B cell (primary cell): ENCODE data around the gene KIRREL3. TPM values are rescaled to one million over a fixed set of nuclear protein-coding genes. Genes with fewer than 3 reads are reported as not detected.

Experiments used
- ATAC-seq: fragments of 200-7000 bp; cut with Tn5 transposase; one replicate; pipeline ENCODE4 v1.10.0; 2021; ENCODE audit warnings: low read depth, mild to moderate bottlenecking, moderate number of reproducible peaks, moderate library complexity
- CTCF ChIA-PET: fragments of 350-600 bp; sonication (Branson Sonifier 250); formaldehyde crosslinking; loops from one replicate; lab custom pipeline; 2021; ENCODE audit warnings: antibody characterized with exemption, inconsistent platforms; lab: Charles Lee
- POLR2A ChIA-PET: fragments of 350-600 bp; sonication (Branson Sonifier 250); formaldehyde crosslinking; loops from one replicate; lab custom pipeline; 2021; ENCODE audit warnings: antibody characterized with exemption; lab: Charles Lee
- DNase-seq: peaks from one replicate; pipeline ENCODE4 v3.0.0; 2013
- H2AFZ ChIP-seq: 2 replicates; pipeline ENCODE4 v1.6.1; 2012; ENCODE audit warnings: mild to moderate bottlenecking, low read depth, low read length; ENCODE audit not compliant: insufficient read depth, poor library complexity, severe bottlenecking
- H3K27ac ChIP-seq, 2 donors: 1 replicate in 1 of 2; 2 replicates in 1 of 2; pipeline ENCODE4 v1.5.1; 2012 to 2013; ENCODE audit warnings: low read length in 2 of 2, mild to moderate bottlenecking in 2 of 2, moderate library complexity in 1 of 2
- H3K27me3 ChIP-seq, 4 experiments: fragments of 200-600 bp in 1 of 4; sonication (generic) in 1 of 4; replicated peaks in 1 of 4; 1 replicate in 2 of 4; 2 replicates in 2 of 4; pipeline versions ENCODE4 v1.6.1 to v1.7.0; 2013 to 2016; ENCODE audit warnings: low read length in 3 of 4, mild to moderate bottlenecking in 2 of 4, mixed read lengths in 1 of 4, moderate library complexity in 1 of 4; ENCODE audit not compliant: insufficient read depth in 4 of 4, control insufficient read depth in 3 of 4; ENCODE audit errors: control extremely low read depth in 1 of 4
- H3K36me3 ChIP-seq, 2 experiments: replicated peaks in 1 of 2; 1 replicate in 1 of 2; 2 replicates in 1 of 2; pipeline versions ENCODE4 v1.6.1 to v1.7.1; 2013; ENCODE audit warnings: low read length in 1 of 2; ENCODE audit not compliant: insufficient read depth in 2 of 2, control insufficient read depth in 1 of 2; ENCODE audit errors: control extremely low read depth in 1 of 2, extremely low read depth in 1 of 2
- H3K4me1 ChIP-seq, 2 donors: fragments of 200-600 bp in 1 of 2; sonication (generic) in 1 of 2; 1 replicate in 1 of 2; 2 replicates in 1 of 2; pipeline versions ENCODE4 v1.5.1 to v1.6.1; 2013 to 2017; ENCODE audit warnings: low read length in 2 of 2; ENCODE audit not compliant: control insufficient read depth in 2 of 2, insufficient read depth in 2 of 2
- H3K4me2 ChIP-seq: replicated peaks from 2 replicates; pipeline ENCODE3; 2012; ENCODE audit warnings: mild to moderate bottlenecking, low read depth, low read length; ENCODE audit not compliant: poor library complexity, severe bottlenecking
- H3K4me3 ChIP-seq, 5 experiments: fragments of 200-600 bp in 1 of 5; sonication (generic) in 1 of 5; 1 replicate in 3 of 5; 2 replicates in 2 of 5; pipeline versions ENCODE4 v1.5.1 to v1.7.0; 2011 to 2016; ENCODE audit warnings: low read length in 4 of 5, mild to moderate bottlenecking in 4 of 5, low read depth in 2 of 5, control low read depth in 1 of 5, moderate library complexity in 1 of 5; ENCODE audit not compliant: insufficient read depth in 1 of 5; ENCODE audit errors: control extremely low read depth in 1 of 5, extremely low read depth in 1 of 5
- H3K79me2 ChIP-seq: fragments of 200-600 bp; sonication (generic); one replicate; pipeline ENCODE4 v1.6.0; 2016; ENCODE audit warnings: low read length; ENCODE audit not compliant: control insufficient read depth, insufficient read depth
- H3K9ac ChIP-seq: fragments of 200-600 bp; sonication (generic); 2 replicates; pipeline ENCODE4 v1.6.1; 2017; ENCODE audit warnings: mild to moderate bottlenecking, low read length, moderate library complexity
- H3K9me3 ChIP-seq, 3 donors: one replicate each; pipeline versions ENCODE4 v1.6.1 to v1.7.1; 2013; ENCODE audit warnings: low read length in 2 of 3; ENCODE audit not compliant: control insufficient read depth in 2 of 3, insufficient read depth in 1 of 3; ENCODE audit errors: control extremely low read depth in 1 of 3
- H4K20me1 ChIP-seq: 2 replicates; pipeline ENCODE4 v1.6.0; 2012; ENCODE audit warnings: mild to moderate bottlenecking, low read length; ENCODE audit not compliant: insufficient read depth, control insufficient read depth, poor library complexity, severe bottlenecking
- H3K27ac Mint-ChIP-seq: one replicate; pipeline ENCODE4 v1.8.0; 2021; ENCODE audit warnings: mixed read lengths
- H3K27me3 Mint-ChIP-seq: one replicate; pipeline ENCODE4 v1.8.0; 2021; ENCODE audit warnings: mixed read lengths
- H3K4me1 Mint-ChIP-seq: one replicate; pipeline ENCODE4 v1.8.0; 2021; ENCODE audit warnings: mixed read lengths
- H3K4me3 Mint-ChIP-seq: one replicate; pipeline ENCODE4 v1.8.0; 2021; ENCODE audit warnings: mixed read lengths
- H3K9me3 Mint-ChIP-seq: one replicate; pipeline ENCODE4 v1.8.0; 2022; ENCODE audit warnings: mixed read lengths; ENCODE audit not compliant: insufficient read depth
- EZH2 ChIP-seq: IDR thresholded peaks from 2 replicates; pipeline ENCODE4 v1.6.1; 2012; ENCODE audit warnings: borderline replicate concordance, low read depth, mild to moderate bottlenecking, moderate library complexity, low read length; ENCODE audit not compliant: insufficient read depth, poor library complexity, severe bottlenecking
- WGBS: methylation state at CpG from one replicate; pipeline ENCODE4 v1.1.5; 2013; ENCODE audit warnings: missing lambda C conversion rate; ENCODE audit not compliant: insufficient coverage; 5-methylcytosine and 5-hydroxymethylcytosine counted together
- intact Hi-C: fragments of 100-400 bp; cut with micrococcal nuclease; formaldehyde crosslinking; loops from one replicate; pipeline ENCODE4 v1.10.0; 2022
- polyA plus RNA-seq: library from polyadenylated mRNA; depleted of rRNA; stranded (reverse); fragments of >200 nt; gene quantifications from 2 replicates; pipeline ENCODE4 v1.2.3, GENCODE V29; 2012
- total RNA-seq, 2 donors: library from RNA; stranded (reverse); fragments of 120-200 nt in 1 of 2; gene quantifications; 1 replicate in 1 of 2; 2 replicates in 1 of 2; pipeline versions ENCODE4 v1.2.3 to v1.2.4, GENCODE V29; 2013 to 2022
- TF ChIP-seq, protein P1 (sequence below): fragments of 200-600 bp; IDR thresholded peaks from one replicate; pipeline ENCODE4 v1.8.0; 2022; ENCODE audit warnings: antibody characterized with exemption, mild to moderate bottlenecking

The KIRREL3 gene
- total and polyA plus RNA-seq, 2 donors (not counting 1 experiment from before 2014, with no cell fraction given) = not detected

DNA sequence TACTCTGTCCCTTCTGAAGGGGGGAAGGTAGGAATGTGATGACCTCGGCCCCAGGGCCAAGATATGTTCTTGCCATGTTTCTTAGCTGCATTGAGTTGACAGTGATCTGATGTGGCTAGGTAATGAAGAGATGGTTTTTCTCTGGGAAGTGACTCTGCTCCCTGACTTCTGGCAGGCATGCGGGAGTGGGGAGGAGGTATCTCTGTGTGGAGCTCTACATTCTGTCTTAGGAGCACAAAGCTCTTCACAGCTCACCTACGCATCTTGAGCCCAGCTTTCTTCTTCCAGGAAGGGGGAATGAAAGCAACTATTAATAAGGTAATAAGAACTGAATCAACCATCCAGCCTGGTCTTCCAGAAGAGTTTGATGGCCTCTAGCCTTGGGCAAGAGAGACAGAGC lies 404.1 kb downstream of the KIRREL3 start:
- Histone ChIP-seq H3K27me3 (no peaks in the 10 kb centered on the region), H3K36me3 (no peaks in the 10 kb centered on the region), H3K4me1 (no peaks in the 10 kb centered on the region), H3K9ac (no peak overlapping the region), H3K27ac (no peak overlapping the region), H4K20me1 (no peaks in the 10 kb centered on the region), H3K4me2 (no peak overlapping the region), H3K9me3 (no peaks in the 10 kb centered on the region), H2AFZ (no peak overlapping the region), H3K4me3 (no peak overlapping the region), H3K79me2 (no peaks in the 10 kb centered on the region)
- no peak for DNase-seq
- Mint-ChIP-seq H3K9me3 (peaks cover 4% of the 10 kb centered on the region), H3K27ac (no peak overlapping the region), H3K4me3 (no peak overlapping the region), H3K27me3 (peaks cover under 1% of the 10 kb centered on the region), H3K4me1 (no peaks in the 10 kb centered on the region)
- TF ChIP-seq EZH2 = no peak
- TF ChIP-seq, protein P1, sequence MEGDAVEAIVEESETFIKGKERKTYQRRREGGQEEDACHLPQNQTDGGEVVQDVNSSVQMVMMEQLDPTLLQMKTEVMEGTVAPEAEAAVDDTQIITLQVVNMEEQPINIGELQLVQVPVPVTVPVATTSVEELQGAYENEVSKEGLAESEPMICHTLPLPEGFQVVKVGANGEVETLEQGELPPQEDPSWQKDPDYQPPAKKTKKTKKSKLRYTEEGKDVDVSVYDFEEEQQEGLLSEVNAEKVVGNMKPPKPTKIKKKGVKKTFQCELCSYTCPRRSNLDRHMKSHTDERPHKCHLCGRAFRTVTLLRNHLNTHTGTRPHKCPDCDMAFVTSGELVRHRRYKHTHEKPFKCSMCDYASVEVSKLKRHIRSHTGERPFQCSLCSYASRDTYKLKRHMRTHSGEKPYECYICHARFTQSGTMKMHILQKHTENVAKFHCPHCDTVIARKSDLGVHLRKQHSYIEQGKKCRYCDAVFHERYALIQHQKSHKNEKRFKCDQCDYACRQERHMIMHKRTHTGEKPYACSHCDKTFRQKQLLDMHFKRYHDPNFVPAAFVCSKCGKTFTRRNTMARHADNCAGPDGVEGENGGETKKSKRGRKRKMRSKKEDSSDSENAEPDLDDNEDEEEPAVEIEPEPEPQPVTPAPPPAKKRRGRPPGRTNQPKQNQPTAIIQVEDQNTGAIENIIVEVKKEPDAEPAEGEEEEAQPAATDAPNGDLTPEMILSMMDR = no peak
- no peak for ATAC-seq
- intact Hi-C loops = no loop called here
- POLR2A ChIA-PET = no interaction called here
- 80% methylated on average over 1 of the region's 3 CpGs for WGBS
- CTCF ChIA-PET = no interaction called here

- Mint-ChIP-seq H3K27me3 (no peaks in the 10 kb centered on the region), H3K4me1 (no peaks in the 10 kb centered on the region), H3K9me3 (peaks cover 4% of the 10 kb centered on the region), H3K27ac (no peak overlapping the region), H3K4me3 (no peak overlapping the region)
- H3K27me3 ChIP-seq = no peaks in the 10 kb centered on the region
- no peak overlapping the region for H3K4me2 ChIP-seq
- H3K36me3 ChIP-seq = no peaks in the 10 kb centered on the region
- no peak for TF ChIP-seq EZH2
- TF ChIP-seq, protein P1 = no peak
- CTCF ChIA-PET = no interaction called here
- H4K20me1 ChIP-seq = no peaks in the 10 kb centered on the region
- no peaks in the 10 kb centered on the region for H3K79me2 ChIP-seq
- H2AFZ ChIP-seq = no peak overlapping the region
- no peaks in the 10 kb centered on the region for H3K9me3 ChIP-seq
- no peaks in the 10 kb centered on the region for H3K4me1 ChIP-seq
- DNase-seq = no peak
- POLR2A ChIA-PET = no interaction called here
- intact Hi-C loops = no loop called here
- ATAC-seq = no peak
- H3K4me3 ChIP-seq = no peak overlapping the region
- no peak overlapping the region for H3K27ac ChIP-seq
- no peak overlapping the region for H3K9ac ChIP-seq
- WGBS = 97% methylated on average over 3 of the region's 3 CpGs
These were observed 405.0 kb downstream of the KIRREL3 start for GRCh38 chr11:126595560-126595959.
